IPS-20b (cell line): ENCODE measurements around the gene ARID3A.

ENCODE experiments used
- H3K27ac ChIP-seq: one replicate; pipeline ENCODE4 v1.5.1; 2013; ENCODE audit warnings: low read length
- H3K27me3 ChIP-seq: 2 replicates; pipeline ENCODE4 v1.6.1; 2013; ENCODE audit warnings: mild to moderate bottlenecking, low read length, inconsistent platforms; ENCODE audit not compliant: insufficient read depth
- H3K36me3 ChIP-seq: 2 replicates; pipeline ENCODE4 v1.6.1; 2013; ENCODE audit warnings: low read depth, mild to moderate bottlenecking, inconsistent platforms, low read length, moderate library complexity; ENCODE audit not compliant: insufficient read depth
- H3K4me1 ChIP-seq: 2 replicates; pipeline ENCODE4 v1.6.1; 2013; ENCODE audit warnings: mild to moderate bottlenecking, control low read depth, inconsistent platforms, low read length, moderate library complexity; ENCODE audit not compliant: insufficient read depth
- H3K4me3 ChIP-seq: 2 replicates; pipeline ENCODE4 v1.5.1; 2013; ENCODE audit warnings: mild to moderate bottlenecking, low read length, inconsistent platforms
- H3K9ac ChIP-seq: 2 replicates; pipeline ENCODE4 v1.6.1; 2013; ENCODE audit warnings: low read depth, mild to moderate bottlenecking, inconsistent platforms, low read length, moderate library complexity
- H3K9me3 ChIP-seq: 2 replicates; pipeline ENCODE4 v1.6.1; 2013; ENCODE audit warnings: mild to moderate bottlenecking, low read depth, low read length, inconsistent platforms; ENCODE audit not compliant: insufficient read depth

The ARID3A gene

GRCh38 chr19:980133-980998 lies 54.5 kb downstream of the ARID3A start:
- Histone ChIP-seq H3K4me3 (peak overlapping the region; percentile 33; the same call in 1 of the 2 replicates), H3K27me3 (no peaks in the 10 kb centered on the region), H3K4me1 (peaks cover 6% of the 10 kb centered on the region; the same call in 1 of the 2 replicates), H3K9ac (peak overlapping the region; percentile 65), H3K9me3 (no peaks in the 10 kb centered on the region), H3K27ac (no peak overlapping the region), H3K36me3 (no peaks in the 10 kb centered on the region)

- Histone ChIP-seq H3K9ac (no peak overlapping the region), H3K4me3 (no peak overlapping the region), H3K27ac (no peak overlapping the region), H3K36me3 (peaks cover 22% of the 10 kb centered on the region), H3K9me3 (no peaks in the 10 kb centered on the region), H3K4me1 (peaks cover 6% of the 10 kb centered on the region; the same call in 1 of the 2 replicates), H3K27me3 (no peaks in the 10 kb centered on the region)
Measured at GRCh38 chr19:982567-983170, 56.8 kb downstream of the ARID3A start.

DNA sequence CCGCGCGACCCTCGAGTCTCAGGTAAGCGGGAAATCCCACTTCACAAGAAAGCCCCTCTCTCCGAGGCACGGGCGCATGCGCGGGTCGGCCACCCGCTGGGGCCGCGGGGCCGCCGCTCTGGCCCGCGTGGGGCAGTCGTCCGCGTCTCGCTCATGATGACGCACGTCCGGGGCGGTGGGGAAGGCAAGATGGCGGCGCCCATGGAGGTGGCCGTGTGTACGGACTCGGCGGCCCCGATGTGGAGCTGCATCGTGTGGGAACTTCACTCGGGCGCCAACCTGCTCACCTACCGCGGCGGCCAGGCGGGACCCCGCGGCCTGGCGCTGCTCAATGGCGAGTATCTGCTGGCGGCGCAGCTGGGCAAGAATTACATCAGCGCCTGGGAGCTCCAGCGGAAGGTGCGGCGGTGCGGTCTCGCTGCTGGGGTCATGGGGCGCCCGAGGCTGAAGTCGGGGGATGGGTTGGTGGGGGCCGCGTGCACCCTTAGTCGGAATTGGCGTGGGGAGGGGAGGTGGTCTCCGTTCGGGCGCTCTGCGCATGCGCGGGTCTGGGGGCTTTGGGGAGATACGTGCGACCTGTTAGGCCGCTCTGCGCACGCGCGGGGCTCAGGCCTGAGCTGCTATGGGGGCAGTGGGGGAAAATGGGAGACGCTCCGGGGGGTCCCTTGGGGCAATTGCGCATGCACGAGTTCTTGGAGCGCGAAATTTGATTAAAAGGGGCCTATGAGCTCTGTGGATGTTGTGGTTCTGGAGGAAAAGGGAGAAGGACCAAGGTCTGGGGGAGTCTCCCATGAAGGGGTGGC lies 58.5 kb downstream of the ARID3A start, which contains the start of gene WDR18:
Gene WDR18 (plus strand): TSS at position 181 of the 803 bp plus-strand sequence. CDS start 9 bp downstream, at position 190.
- Histone ChIP-seq H3K4me1 (peaks cover 6% of the 10 kb centered on the region; the same call in 1 of the 2 replicates), H3K27ac (peak within 1 kb of the TSS; percentile 91), H3K36me3 (peaks cover 33% of the 10 kb centered on the region), H3K27me3 (no peaks in the 10 kb centered on the region), H3K9ac (peak within 1 kb of the TSS; percentile 92), H3K9me3 (no peaks in the 10 kb centered on the region), H3K4me3 (peak within 1 kb of the TSS; percentile 84)

- H3K9me3 ChIP-seq = no peaks in the 10 kb centered on the region
- H3K4me1 ChIP-seq = no peaks in the 10 kb centered on the region
- H3K27me3 ChIP-seq = no peaks in the 10 kb centered on the region
- H3K27ac ChIP-seq = no peak overlapping the region
- H3K9ac ChIP-seq = no peak overlapping the region
- no peak overlapping the region for H3K4me3 ChIP-seq
- peaks cover 50% of the 10 kb centered on the region for H3K36me3 ChIP-seq
Measured at GRCh38 chr19:986083-986482, 60.2 kb downstream of the ARID3A start.

DNA sequence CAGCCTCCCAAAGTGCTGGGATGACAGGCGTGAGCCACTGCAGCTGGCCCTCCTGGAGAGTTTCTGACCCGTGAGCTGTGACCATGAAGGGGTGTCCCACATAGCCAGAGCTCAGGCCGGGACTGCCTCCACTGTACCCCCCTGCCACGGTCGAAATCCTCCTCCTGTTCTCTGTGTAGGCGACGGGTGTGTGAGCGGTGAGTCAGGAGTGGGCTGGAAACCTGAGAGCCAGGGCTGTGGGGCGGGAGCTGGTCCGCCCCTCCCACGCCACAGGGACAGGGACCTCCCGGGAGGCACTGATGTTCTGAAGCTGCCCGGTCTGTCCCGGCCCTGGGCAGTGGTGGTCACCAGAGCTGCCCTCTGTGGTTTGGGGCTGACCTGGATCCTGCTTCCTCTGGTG lies 62.2 kb downstream of the ARID3A start:
- H3K27me3 ChIP-seq = no peaks in the 10 kb centered on the region
- no peak overlapping the region for H3K4me3 ChIP-seq
- peaks cover 61% of the 10 kb centered on the region for H3K36me3 ChIP-seq
- H3K27ac ChIP-seq = no peak overlapping the region
- no peak overlapping the region for H3K9ac ChIP-seq
- H3K9me3 ChIP-seq = no peaks in the 10 kb centered on the region
- no peaks in the 10 kb centered on the region for H3K4me1 ChIP-seq

GRCh38 chr19:988510-988909 lies 62.7 kb downstream of the ARID3A start:
- no peak overlapping the region for H3K27ac ChIP-seq
- peaks cover 64% of the 10 kb centered on the region for H3K36me3 ChIP-seq
- no peaks in the 10 kb centered on the region for H3K27me3 ChIP-seq
- H3K4me3 ChIP-seq = no peak overlapping the region
- no peaks in the 10 kb centered on the region for H3K9me3 ChIP-seq
- H3K9ac ChIP-seq = no peak overlapping the region
- H3K4me1 ChIP-seq = no peaks in the 10 kb centered on the region

GRCh38 chr19:989381-990081 lies 63.7 kb downstream of the ARID3A start:
- H3K9ac ChIP-seq = no peak overlapping the region
- no peaks in the 10 kb centered on the region for H3K9me3 ChIP-seq
- peaks cover 64% of the 10 kb centered on the region for H3K36me3 ChIP-seq
- no peak overlapping the region for H3K4me3 ChIP-seq
- no peak overlapping the region for H3K27ac ChIP-seq
- no peaks in the 10 kb centered on the region for H3K27me3 ChIP-seq
- no peaks in the 10 kb centered on the region for H3K4me1 ChIP-seq

GRCh38 chr19:990119-990571 lies 64.3 kb downstream of the ARID3A start:
- Histone ChIP-seq H3K4me1 (no peaks in the 10 kb centered on the region), H3K9ac (no peak overlapping the region), H3K4me3 (no peak overlapping the region), H3K27ac (no peak overlapping the region), H3K36me3 (peaks cover 64% of the 10 kb centered on the region), H3K27me3 (no peaks in the 10 kb centered on the region; the same call in 1 of the 2 replicates), H3K9me3 (no peaks in the 10 kb centered on the region)

DNA sequence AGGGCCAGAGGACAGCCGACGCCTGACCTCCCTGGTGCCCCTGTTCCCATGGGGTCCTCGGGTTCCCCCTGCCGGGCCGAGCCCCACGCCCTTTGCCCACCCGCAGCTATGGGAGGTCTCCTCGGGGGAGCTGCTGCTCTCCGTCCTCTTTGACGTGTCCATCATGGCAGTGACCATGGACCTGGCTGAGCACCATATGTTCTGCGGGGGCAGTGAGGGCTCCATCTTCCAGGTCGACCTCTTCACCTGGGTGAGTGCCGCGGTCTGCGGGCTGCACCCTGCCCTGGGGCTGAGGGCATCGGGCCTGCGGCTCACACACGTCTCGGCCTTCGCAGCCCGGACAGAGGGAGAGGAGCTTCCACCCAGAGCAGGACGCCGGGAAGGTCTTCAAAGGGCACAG lies 64.9 kb downstream of the ARID3A start:
- no peaks in the 10 kb centered on the region for H3K4me1 ChIP-seq
- no peak overlapping the region for H3K27ac ChIP-seq
- peaks cover 61% of the 10 kb centered on the region for H3K36me3 ChIP-seq
- H3K9me3 ChIP-seq = no peaks in the 10 kb centered on the region
- no peak overlapping the region for H3K4me3 ChIP-seq
- peaks cover 3% of the 10 kb centered on the region; the same call in 1 of the 2 replicates for H3K27me3 ChIP-seq
- no peak overlapping the region for H3K9ac ChIP-seq

DNA sequence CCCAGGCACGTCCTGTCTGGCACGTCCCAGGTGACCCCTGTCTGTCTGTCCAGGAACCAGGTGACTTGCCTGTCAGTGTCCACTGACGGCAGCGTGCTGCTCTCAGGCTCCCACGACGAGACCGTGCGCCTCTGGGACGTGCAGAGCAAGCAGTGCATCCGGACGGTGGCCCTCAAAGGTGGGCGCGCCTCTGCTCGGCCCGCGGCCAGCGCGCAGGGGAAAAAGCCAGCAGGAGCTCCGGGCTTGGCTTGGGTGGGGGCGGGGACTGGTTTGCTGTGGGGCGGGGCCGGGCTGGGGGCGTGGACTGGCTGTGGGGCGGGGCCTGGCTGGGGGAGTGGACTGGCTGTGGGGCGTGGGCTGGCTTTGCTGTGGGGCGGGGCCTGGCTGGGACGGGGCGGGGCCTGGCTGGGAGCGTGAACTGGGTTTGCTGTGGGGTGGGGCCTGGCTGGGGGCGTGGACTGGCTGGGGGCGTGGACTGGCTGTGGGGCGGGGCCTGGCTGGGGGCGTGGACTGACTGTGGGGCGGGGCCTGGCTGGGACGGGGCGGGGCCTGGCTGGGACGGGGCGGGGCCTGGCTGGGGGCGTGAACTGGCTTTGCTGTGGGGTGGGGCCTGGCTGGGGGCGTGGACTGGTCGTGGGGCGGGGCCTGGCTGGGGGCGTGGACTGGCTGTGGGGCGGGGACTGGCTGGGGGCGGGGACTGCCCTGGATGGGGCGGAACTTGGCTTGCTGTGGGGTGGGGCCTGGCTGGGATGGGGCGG lies 65.5 kb downstream of the ARID3A start:
- H3K27ac ChIP-seq = no peak overlapping the region
- no peak overlapping the region for H3K9ac ChIP-seq
- peaks cover 55% of the 10 kb centered on the region for H3K36me3 ChIP-seq
- H3K27me3 ChIP-seq = peaks cover 10% of the 10 kb centered on the region
- H3K4me3 ChIP-seq = no peak overlapping the region
- H3K9me3 ChIP-seq = no peaks in the 10 kb centered on the region
- H3K4me1 ChIP-seq = no peaks in the 10 kb centered on the region
